Heart left ventricle (tissue), 16 donors: Measurements from ENCODE around the gene ENAH. TPM values are rescaled to one million over a fixed set of nuclear protein-coding genes. Genes with fewer than 3 reads are reported as not detected.

Experiments
- ATAC-seq, 4 donors: fragments of 200-7000 bp; cut with Tn5 transposase; one replicate each; pipeline ENCODE4 v1.9.1; 2020 to 2022; ENCODE audit warnings: moderate library complexity in 4 of 4, mild to moderate bottlenecking in 3 of 4, moderate number of reproducible peaks in 1 of 4
- DNase-seq, 5 donors: peaks; one replicate each; pipeline ENCODE4 v3.0.0-alpha.2; 2020
- H3K27ac ChIP-seq, 12 donors: fragments of 200-600 bp; sonication (generic) in 4 of 12; one replicate each; pipeline versions ENCODE4 v1.5.0 to v1.8.0; 2016 to 2022; ENCODE audit warnings: mild to moderate bottlenecking in 2 of 12
- H3K27me3 ChIP-seq, 9 donors: fragments of 200-600 bp; sonication (generic) in 2 of 9; one replicate each; pipeline versions ENCODE4 v1.5.1 to v1.8.0; 2016 to 2022; ENCODE audit warnings: mild to moderate bottlenecking in 3 of 9
- H3K36me3 ChIP-seq, 9 donors: fragments of 200-600 bp; sonication (generic) in 2 of 9; one replicate each; pipeline versions ENCODE4 v1.5.0 to v1.8.0; 2018 to 2022; ENCODE audit warnings: mild to moderate bottlenecking in 2 of 9
- H3K4me1 ChIP-seq, 12 donors: fragments of 200-600 bp; sonication (generic) in 4 of 12; one replicate each; pipeline versions ENCODE4 v1.5.0 to v1.8.0; 2016 to 2022; ENCODE audit warnings: mild to moderate bottlenecking in 3 of 12
- H3K4me3 ChIP-seq, 12 donors: fragments of 200-600 bp; sonication (generic) in 4 of 12; one replicate each; pipeline versions ENCODE4 v1.5.0 to v1.8.0; 2017 to 2022; ENCODE audit warnings: mild to moderate bottlenecking in 9 of 12, moderate library complexity in 4 of 12
- H3K9me3 ChIP-seq, 12 donors: fragments of 200-600 bp; sonication (generic) in 4 of 12; one replicate each; pipeline versions ENCODE4 v1.5.0 to v1.8.0; 2016 to 2022; ENCODE audit warnings: mild to moderate bottlenecking in 1 of 12
- CTCF ChIP-seq, 12 donors: fragments of 200-600 bp; sonication (generic) in 4 of 12; IDR thresholded peaks; one replicate each; pipeline versions ENCODE4 v1.5.0 to v1.8.0; 2018 to 2022; ENCODE audit warnings: antibody characterized with exemption in 12 of 12, mild to moderate bottlenecking in 5 of 12
- POLR2A ChIP-seq, 2 donors: fragments of 450-650 bp; IDR thresholded peaks; one replicate each; pipeline ENCODE4 v1.6.1; 2017; ENCODE audit warnings: antibody characterized with exemption in 2 of 2, mild to moderate bottlenecking in 2 of 2, moderate library complexity in 2 of 2
- WGBS, 4 donors: extraction: QIAGEN DNeasy Blood & Tissue Kit in 2 of 4; methylation state at CpG; one replicate each; pipeline versions ENCODE4 v1.1.5 to v1.1.7; 2013 to 2018; 5-methylcytosine and 5-hydroxymethylcytosine counted together
- intact Hi-C, 10 donors: fragments of 100-400 bp; cut with DNase I; formaldehyde crosslinking; loops; one replicate each; pipeline versions ENCODE4 v1.11.1 to v1.14.2; 2022
- polyA plus RNA-seq, 2 donors: library from polyadenylated mRNA; stranded (reverse); fragments of 200-250 nt; gene quantifications; one replicate each; pipeline ENCODE4 v1.2.3, GENCODE V29; 2013
- total RNA-seq, 9 donors: library from RNA; depleted of rRNA in 2 of 9; stranded (reverse); fragments of >200 nt in 2 of 9; fragmentation: NEBNext Ultra II Directional in 3 of 9; extraction: Animal tissue kit (Norgen Biotek cat#: 25700) in 3 of 9; gene quantifications; one replicate each; pipeline versions ENCODE4 v1.1.0 to v1.2.4, GENCODE V29; 2016 to 2023
- donor health status: ischemic (EF 13 %, LVEDD 7.1; RV severe dilation, severe dysfunction).
- donor health status: healthy with polysubstance abuse.
- donor health status: DM: no; HTN: yes; CAD: no.
- donor health status: DM: no; HTN: no; CAD: no.
- donor health status: ischemic (EF 25% LVEDD 6.9; RV normal size, moderate dysfunction).
- donor health status: ischemic (EF 25% LVEDD 5.7; RV mildly dilated, moderate dysfunction).
- donor health status: healthy.
- donor health status: DM: yes; HTN: yes; CAD: no.
- donor health status: ischemic (EF 35%, LVEDD 5.7; RV mildly dilated, moderate dysfunction).
- donor health status: nonischemic (EF 11% LVEDD 7.7; RV severe dilation, severe dysfunction).
- donor health status: DM: yes; HTN: yes; CAD: no.
- donor health status: PGD.
- donor health status: ischemic (EF 29% LVEDD 5.4; RV normal size, mild dysfunction).
- donor health status: nonischemic (EF 23%, LVEDD 6.1; RV moderate dilation, normal function).

The ENAH gene
- total and polyA plus RNA-seq, 11 donors = 17.0 to 183 (median 86.1) TPM

GRCh38 chr1:225543350-225543749 lies 109.6 kb downstream of the ENAH start:
- H3K27me3 ChIP-seq = no peaks in the 10 kb centered on the region
- TF ChIP-seq CTCF (IDR thresholded peaks at IDR 0.05) (no peak), POLR2A (IDR thresholded peaks at IDR 0.05) (no peak)
- no peaks in the 10 kb centered on the region for H3K9me3 ChIP-seq
- no peak overlapping the region for H3K27ac ChIP-seq
- ATAC-seq (no peak), DNase-seq (no peak)
- no peaks in the 10 kb centered on the region for H3K36me3 ChIP-seq
- H3K4me3 ChIP-seq = no peak overlapping the region
- peaks cover 0 to 53% (median 7%) of the 10 kb centered on the region in 12 donors for H3K4me1 ChIP-seq
- intact Hi-C loops = loop anchor here in 1 of 10 donors (10.0 kb wide), 1 partner anchor 371 kb away; no protein-coding TSS in a partner anchor

- 80 to 85% (median 82%) methylated on average over 9 of the region's 9 CpGs for WGBS, 4 donors
- no peaks in the 10 kb centered on the region for H3K36me3 ChIP-seq
- TF ChIP-seq POLR2A (IDR thresholded peaks at IDR 0.05) (no peak), CTCF (IDR thresholded peaks at IDR 0.05) (no peak)
- no peak overlapping the region for H3K27ac ChIP-seq
- ATAC-seq (no peak), DNase-seq (no peak)
- H3K4me1 ChIP-seq = peaks cover 0 to 49% (median 7%) of the 10 kb centered on the region in 12 donors
- H3K4me3 ChIP-seq = no peak overlapping the region
- no peaks in the 10 kb centered on the region for H3K27me3 ChIP-seq
- intact Hi-C loops = loop anchor here in 1 of 10 donors (10.0 kb wide), 1 partner anchor 373 kb away; no protein-coding TSS in a partner anchor
- H3K9me3 ChIP-seq = no peaks in the 10 kb centered on the region
Observed at GRCh38 chr1:225541383-225541782, 111.5 kb downstream of the ENAH start.

GRCh38 chr1:225539575-225539974 lies 113.3 kb downstream of the ENAH start:
- Histone ChIP-seq H3K4me3 (no peak overlapping the region), H3K36me3 (no peaks in the 10 kb centered on the region), H3K27me3 (no peaks in the 10 kb centered on the region), H3K27ac (no peak overlapping the region), H3K4me1 (peaks cover 0 to 38% (median 5%) of the 10 kb centered on the region in 12 donors), H3K9me3 (no peaks in the 10 kb centered on the region)
- 90 to 95% (median 93%) methylated on average over 4 of the region's 4 CpGs for WGBS, 4 donors
- no peak for DNase-seq
- no peak for ATAC-seq
- no peak for TF ChIP-seq CTCF (IDR thresholded peaks at IDR 0.05)
- no peak for TF ChIP-seq POLR2A (IDR thresholded peaks at IDR 0.05)
- intact Hi-C loops = no loop called here

DNA sequence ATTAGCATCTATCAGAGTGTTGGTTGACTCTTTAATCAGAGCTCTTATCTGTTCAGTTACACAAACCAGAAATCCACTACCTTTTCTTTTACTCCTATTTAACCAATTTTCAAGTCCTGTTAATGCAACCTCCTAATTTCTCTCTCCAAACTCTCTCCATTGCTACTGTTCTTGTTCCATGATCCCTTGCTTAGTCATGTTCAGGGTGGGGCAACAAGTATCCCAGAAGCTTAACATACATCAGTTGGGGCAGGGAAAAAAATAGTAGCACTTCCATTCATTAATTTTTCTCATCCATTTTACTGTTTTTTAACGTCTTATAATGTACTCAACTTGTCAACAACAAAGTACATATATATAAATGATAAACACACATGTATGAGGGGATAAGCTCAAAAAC lies 113.9 kb downstream of the ENAH start:
- ATAC-seq (no peak), DNase-seq (no peak)
- H3K9me3 ChIP-seq = no peaks in the 10 kb centered on the region
- peaks cover 0 to 35% (median 4%) of the 10 kb centered on the region in 12 donors for H3K4me1 ChIP-seq
- TF ChIP-seq CTCF (IDR thresholded peaks at IDR 0.05) = no peak
- TF ChIP-seq POLR2A (IDR thresholded peaks at IDR 0.05) = no peak
- H3K4me3 ChIP-seq = no peak overlapping the region
- H3K36me3 ChIP-seq = no peaks in the 10 kb centered on the region
- WGBS, 4 donors = 79 to 93% (median 88%) methylated on average over 1 of the region's 1 CpG
- H3K27ac ChIP-seq = no peak overlapping the region
- H3K27me3 ChIP-seq = no peaks in the 10 kb centered on the region
- intact Hi-C loops = no loop called here
